ENCODE data around the gene CNGA3.
"Not testable (repeated sequence)": the region's sequence is repeated elsewhere in the genome, so short reads cannot be mapped to it uniquely, and the experiment has no call there.

The CNGA3 gene

DNA sequence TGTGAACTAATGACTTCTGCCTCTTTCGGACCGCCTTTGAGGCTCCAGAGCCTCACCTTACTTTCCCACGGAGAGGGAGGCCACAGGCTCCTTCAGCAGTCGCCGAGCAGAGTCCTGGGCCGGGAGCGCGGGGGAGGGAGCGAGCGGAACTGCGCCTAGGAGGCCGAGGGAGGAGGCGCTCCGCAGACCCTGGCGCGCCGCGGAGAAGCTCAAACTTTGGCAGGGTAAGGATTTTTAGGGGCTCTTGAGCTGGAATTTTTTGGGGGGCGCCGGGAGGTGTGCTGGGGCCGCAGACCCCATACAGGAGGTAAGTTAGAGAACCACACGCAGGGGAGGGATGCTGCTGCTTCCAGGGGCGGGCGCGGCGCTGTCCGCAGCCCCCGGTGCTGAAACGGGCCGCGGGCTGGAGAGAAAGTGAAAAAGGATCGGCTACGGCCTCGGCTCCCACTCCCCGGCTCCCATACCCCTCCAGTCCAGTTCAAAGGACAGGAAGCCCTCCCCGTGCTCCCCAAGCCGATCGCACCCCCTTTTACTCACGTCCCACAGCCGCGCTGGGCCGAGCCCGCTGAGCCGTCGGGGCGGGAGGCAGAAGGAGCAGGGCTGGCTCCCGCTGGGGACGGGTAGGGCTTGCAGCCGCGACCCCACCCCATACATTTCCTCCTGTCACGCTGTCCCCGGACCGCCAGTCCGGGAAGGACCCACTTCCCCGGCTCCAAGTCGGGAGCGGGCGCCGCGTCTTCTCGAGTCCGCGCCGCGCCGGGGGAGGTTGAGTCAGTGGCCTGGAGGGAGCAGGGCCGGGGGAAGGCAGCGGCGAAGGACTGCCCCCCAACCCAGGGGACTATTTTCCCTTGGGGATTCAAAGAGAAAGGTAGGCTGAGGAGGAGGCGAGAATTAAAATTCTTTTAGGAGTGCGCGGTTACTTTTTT lies at the start of gene CNGA3:
CNGA3 (plus strand) TSS at position 146 of the 926 bp plus-strand sequence. CDS start 23,520 bp downstream, outside the sequence.
- Mint-ChIP-seq H3K36me3 (no peaks in the 10 kb centered on the region), H3K4me1 (peaks cover 7% of the 10 kb centered on the region), H3K4me3 (peak within 1 kb of the TSS; percentile 31), H3K27ac (no peak within 1 kb of the TSS), H3K9me3 (no peaks in the 10 kb centered on the region)
- ATAC-seq, result no peak
- peak in 1 of 2 donors; percentile 52 for DNase-seq (ENCODE audit: low spot score in 2 of 2)

DNA sequence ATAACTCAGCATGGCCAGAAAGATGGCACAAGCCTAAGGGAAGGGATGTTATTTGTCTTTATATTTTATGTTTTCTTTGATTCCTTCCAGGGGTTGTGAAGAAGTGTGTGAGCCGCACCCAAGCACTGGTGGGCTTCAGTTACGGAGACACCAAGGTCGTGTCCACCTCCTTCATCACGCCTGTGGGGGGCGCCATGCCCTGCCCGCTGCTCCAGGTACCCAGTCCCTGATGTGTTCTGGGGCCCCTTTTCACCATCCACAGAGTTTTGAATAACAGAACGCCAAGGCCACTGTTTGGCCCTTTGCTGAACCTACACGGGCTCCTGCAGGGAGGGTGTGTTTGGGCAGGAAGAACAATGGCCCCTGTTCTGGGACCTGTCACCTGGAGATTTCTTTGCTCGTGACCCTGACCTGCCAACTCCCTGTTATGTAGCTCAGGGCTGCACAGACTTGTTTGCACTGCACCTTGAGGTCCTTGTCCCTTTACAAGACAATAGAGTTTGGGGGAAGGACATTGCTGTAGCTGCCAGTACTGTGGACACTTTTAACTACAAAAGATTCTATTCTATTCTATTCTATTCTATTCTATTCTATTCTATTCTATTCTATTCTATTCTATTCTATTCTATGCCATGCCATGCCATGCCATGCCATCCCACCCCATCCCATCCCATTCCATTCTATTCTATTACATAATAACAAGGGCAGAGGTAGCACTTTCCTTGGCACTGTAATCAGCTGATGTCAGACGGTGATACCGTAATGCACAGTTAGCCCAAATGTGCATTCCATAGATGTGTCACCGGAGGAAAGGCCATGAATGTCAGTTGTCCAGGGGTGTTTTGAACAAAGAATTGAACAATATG lies 48.2 kb upstream of the CNGA3 start:
- no peaks in the 10 kb centered on the region for H3K36me3 Mint-ChIP-seq
- H3K4me3 Mint-ChIP-seq, result no peak overlapping the region
- no peaks in the 10 kb centered on the region for H3K9me3 Mint-ChIP-seq
- no peak for ATAC-seq
- no peaks in the 10 kb centered on the region for H3K4me1 Mint-ChIP-seq
- DNase-seq (ENCODE audit: low spot score in 2 of 2), result no peak
- no peak overlapping the region for H3K27ac Mint-ChIP-seq

DNA sequence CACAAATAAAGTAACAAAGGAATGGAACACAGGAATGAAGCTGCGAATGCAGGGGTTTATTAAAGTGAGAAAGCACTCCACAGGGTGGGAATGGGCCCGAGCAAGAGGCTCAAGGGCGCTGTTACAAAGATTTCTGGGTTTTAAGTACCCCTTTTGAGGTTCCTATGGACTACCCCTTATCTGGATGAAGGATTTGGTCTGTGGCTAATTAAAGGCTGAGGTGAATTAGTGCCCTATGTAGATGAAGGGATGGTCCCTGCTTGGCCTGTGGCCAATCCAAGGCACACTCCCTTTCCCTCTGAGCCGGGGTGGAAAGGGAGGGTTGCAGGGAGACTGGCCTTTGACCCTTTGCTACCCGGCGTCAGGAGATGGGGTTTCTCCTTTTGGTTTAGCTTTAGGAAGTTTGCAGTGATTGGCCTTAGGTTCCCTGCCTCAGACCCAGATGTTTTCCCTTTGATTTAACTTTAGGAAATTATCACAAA lies 47.5 kb upstream of the CNGA3 start:
- Mint-ChIP-seq H3K4me3 (no peak overlapping the region), H3K9me3 (no peaks in the 10 kb centered on the region), H3K27ac (no peak overlapping the region), H3K4me1 (no peaks in the 10 kb centered on the region), H3K36me3 (no peaks in the 10 kb centered on the region)
- no peak for ATAC-seq
- no peak for DNase-seq (ENCODE audit: low spot score in 2 of 2)

DNA sequence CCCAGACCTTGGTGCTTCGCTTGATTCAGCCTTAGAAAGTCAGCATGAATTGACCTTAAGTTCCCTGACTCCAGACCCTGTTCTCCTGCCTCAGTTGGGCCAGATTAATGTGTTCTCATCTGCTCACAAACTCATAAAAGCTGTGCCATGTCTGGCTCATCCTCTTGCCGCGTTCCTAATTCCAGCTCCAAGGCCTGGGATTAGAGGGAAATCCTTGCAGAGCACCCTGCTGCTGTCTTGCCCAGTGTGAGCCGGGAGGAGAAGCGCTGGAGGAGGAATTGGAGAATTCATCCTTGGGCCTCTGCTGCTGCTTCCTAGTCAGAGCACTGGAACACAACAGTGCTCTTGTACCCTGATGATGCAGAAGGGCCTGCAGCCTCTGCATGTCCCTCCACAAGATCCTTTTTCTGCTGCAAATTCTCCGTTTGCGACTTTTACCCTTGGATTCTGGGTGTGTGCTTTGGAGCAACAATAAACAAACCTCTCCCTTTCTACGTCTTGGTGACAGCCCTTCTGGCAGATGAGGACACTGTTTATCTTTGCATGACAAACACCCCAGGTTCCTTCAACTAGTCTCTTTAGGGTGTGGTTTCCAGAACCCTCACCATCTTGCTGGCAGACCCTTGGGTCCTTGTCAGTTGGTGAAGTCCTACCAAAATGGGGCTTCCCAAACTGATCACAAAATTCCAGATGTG lies 46.9 kb upstream of the CNGA3 start:
- Mint-ChIP-seq H3K4me1 (no peaks in the 10 kb centered on the region), H3K4me3 (no peak overlapping the region), H3K36me3 (no peaks in the 10 kb centered on the region), H3K27ac (no peak overlapping the region), H3K9me3 (no peaks in the 10 kb centered on the region)
- ATAC-seq, result no peak
- no peak for DNase-seq (ENCODE audit: low spot score in 2 of 2)

DNA sequence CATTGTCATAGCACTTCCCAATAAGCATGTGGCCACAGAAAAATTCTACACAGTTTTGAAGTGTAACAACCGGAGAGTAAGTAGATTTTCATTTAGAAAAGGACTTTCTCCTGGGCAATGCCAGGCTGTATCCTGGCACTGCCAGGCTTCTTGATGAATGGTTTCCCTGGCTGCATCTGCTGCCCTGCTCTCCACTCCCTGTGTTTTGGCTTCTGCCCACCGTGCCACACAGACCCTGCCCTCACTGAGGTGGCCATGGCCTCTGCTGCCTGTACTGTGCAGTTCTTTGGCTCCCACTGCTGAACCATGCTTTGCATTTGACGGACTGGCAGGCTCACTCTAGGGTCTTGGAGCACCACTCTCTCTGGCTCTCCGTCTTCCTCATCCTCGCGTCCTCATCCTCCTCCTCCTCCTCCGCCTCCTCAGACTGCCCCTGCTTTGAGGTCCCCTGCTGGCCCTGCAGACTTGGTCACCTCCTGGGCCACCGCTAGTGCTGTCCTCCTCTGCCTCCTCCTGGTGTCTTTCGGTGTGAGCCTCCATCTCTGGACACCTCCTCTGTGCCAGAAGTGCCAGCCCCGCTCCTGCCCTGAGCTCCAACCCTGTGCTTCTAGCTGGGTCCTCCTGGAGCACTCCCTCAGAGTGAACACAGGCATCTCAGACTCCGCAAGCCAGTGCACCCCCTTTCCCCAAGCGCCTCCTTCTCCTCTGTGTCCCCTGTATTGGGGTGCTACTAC lies 45.9 kb upstream of the CNGA3 start:
- Mint-ChIP-seq H3K27ac (no peak overlapping the region), H3K9me3 (no peaks in the 10 kb centered on the region), H3K4me1 (no peaks in the 10 kb centered on the region), H3K4me3 (no peak overlapping the region), H3K36me3 (no peaks in the 10 kb centered on the region)
- DNase-seq (ENCODE audit: low spot score in 2 of 2), result no peak
- no peak for ATAC-seq

DNA sequence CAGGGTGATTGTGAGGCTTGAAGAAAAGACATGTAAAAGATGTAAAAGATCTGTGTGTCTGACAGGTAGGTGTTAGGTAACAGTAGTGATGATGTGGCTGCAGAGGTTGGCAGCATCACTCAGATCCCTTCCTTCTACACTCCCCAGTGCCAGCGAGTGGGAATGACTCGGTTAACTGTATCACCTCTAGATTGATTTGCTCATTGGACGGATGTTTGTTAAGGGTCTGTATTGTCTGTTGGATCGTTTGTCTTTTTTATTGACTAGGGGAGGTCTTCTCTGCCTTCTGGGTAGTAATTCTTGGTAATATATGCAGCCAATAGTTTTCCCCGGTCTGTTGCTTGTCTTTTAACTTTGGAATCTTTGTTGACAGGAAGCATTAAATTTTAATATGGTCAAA lies 44.8 kb upstream of the CNGA3 start:
- Mint-ChIP-seq H3K4me3 (no peak overlapping the region), H3K27ac (no peak overlapping the region), H3K9me3 (no peaks in the 10 kb centered on the region), H3K4me1 (no peaks in the 10 kb centered on the region), H3K36me3 (no peaks in the 10 kb centered on the region)
- no peak for DNase-seq (ENCODE audit: low spot score in 2 of 2)
- ATAC-seq, result no peak

DNA sequence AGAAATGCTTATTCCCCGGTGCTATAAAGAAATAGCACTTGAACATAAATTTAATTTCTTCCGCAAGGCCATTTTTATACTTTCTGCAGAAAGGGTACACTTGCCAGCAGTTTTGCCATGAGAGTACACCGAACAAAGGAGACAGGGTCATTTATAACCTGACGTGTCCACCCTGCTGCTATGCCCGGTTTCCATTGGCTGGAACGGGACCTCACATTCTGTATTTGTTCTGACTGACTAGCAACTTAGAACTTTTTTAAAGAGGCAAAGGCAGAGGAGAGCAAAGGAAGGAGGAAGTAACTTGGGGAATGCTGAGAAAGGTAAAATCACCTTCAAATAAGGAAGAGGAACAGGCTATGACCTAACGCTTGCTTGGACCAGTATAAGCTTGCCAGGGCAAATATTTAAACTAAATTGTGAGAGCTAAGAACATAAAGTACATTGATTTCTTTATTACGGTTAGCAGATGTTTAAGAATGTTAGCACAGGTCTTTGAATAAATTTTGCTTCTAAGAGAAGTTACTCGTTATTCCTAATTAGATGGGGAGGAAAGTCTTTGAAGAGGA lies 39.0 kb upstream of the CNGA3 start:
- H3K4me3 Mint-ChIP-seq; H3K9me3 Mint-ChIP-seq; ATAC-seq; H3K4me1 Mint-ChIP-seq; H3K27ac Mint-ChIP-seq; H3K36me3 Mint-ChIP-seq; DNase-seq (ENCODE audit: low spot score in 2 of 2): not testable (repeated sequence)

DNA sequence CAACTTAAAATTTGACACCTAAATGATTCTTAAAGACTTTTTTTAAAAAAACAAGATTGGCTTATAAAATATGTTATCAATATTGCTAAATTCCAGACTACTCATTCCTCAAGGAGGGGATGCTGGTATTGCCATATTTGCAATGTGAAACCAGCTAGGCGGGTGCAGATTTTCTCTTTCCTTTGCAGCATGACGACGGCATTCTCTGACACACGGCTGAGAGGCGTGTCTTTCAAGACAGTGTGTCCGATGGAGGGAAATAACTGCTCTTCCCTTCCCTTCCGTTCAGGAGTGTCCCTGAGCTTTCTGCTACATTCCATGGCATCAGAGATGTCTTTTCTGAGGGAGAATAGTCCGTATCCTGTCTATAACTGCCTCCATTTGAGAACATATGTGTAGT lies 38.2 kb upstream of the CNGA3 start:
- Mint-ChIP-seq H3K9me3 (no peaks in the 10 kb centered on the region), H3K27ac (no peak overlapping the region), H3K36me3 (no peaks in the 10 kb centered on the region), H3K4me3 (no peak overlapping the region), H3K4me1 (no peaks in the 10 kb centered on the region)
- ATAC-seq (no peak), DNase-seq (ENCODE audit: low spot score in 2 of 2) (no peak)

DNA sequence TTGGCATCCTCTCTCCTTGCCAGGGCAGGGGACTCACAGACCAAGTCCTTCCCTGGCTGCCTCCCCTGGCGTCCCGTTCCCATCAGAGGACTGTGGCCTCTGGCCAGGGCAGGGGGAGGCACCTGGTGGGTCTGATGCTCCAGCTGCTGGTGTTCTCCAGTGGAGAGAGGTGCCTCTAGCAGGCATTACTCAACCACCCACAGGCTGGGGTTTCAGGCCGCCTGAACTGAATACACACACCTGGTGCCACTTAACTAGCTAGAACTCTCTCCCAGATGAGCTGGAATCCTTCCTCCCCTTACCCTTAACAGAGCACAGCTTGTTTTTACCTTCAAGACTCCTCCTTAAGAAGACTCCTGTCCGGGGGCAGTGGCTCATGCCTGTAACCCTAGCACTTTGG lies 37.7 kb upstream of the CNGA3 start:
- Mint-ChIP-seq H3K27ac (no peak overlapping the region), H3K36me3 (no peaks in the 10 kb centered on the region), H3K4me3 (no peak overlapping the region), H3K9me3 (no peaks in the 10 kb centered on the region), H3K4me1 (no peaks in the 10 kb centered on the region)
- no peak for DNase-seq (ENCODE audit: low spot score in 2 of 2)
- peak; percentile 26 for ATAC-seq

DNA sequence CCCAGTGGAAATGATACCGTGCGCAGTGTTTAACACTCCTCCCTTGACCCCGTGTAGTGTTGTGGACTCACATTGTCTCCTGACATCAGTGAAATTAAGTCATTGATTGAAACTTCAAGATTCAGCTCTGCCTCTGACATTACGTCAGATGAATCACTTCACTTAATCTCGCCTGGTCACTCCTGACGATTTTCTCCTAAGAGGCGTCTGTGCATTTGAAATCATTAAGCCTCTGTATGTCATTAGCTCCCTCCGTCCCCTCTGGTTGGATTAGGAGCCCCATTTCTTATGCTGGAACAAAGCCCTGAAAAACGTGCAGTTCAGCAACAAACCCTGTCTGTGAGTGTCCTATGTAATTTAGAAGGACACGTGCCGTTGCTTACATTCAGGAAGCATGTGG lies 36.7 kb upstream of the CNGA3 start:
- Mint-ChIP-seq H3K9me3 (no peaks in the 10 kb centered on the region), H3K4me1 (no peaks in the 10 kb centered on the region), H3K27ac (no peak overlapping the region), H3K36me3 (no peaks in the 10 kb centered on the region), H3K4me3 (no peak overlapping the region)
- DNase-seq (ENCODE audit: low spot score in 2 of 2), result no peak
- ATAC-seq, result no peak

DNA sequence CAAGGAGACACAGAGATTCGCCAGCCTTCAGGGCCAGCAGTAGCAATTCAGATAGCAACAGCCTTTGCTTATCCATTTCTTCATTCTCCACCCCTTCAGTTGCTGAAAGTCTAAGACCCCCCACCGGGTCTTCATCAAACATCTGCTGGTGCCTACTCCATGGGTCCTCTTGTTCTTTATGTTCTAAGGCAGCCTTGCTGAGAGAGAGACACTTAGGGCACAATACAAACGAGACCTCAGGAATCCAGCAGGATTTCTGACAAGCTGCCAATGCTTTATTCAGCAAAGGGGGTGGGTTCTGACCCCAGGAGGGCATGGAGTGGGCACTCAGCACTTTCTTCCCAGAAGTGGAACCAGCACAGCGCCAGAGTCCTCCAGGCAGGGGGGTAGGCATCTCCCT lies 36.2 kb upstream of the CNGA3 start:
- no peak for DNase-seq (ENCODE audit: low spot score in 2 of 2)
- H3K4me3 Mint-ChIP-seq, result no peak overlapping the region
- H3K27ac Mint-ChIP-seq, result no peak overlapping the region
- no peak for ATAC-seq
- no peaks in the 10 kb centered on the region for H3K9me3 Mint-ChIP-seq
- no peaks in the 10 kb centered on the region for H3K4me1 Mint-ChIP-seq
- no peaks in the 10 kb centered on the region for H3K36me3 Mint-ChIP-seq

DNA sequence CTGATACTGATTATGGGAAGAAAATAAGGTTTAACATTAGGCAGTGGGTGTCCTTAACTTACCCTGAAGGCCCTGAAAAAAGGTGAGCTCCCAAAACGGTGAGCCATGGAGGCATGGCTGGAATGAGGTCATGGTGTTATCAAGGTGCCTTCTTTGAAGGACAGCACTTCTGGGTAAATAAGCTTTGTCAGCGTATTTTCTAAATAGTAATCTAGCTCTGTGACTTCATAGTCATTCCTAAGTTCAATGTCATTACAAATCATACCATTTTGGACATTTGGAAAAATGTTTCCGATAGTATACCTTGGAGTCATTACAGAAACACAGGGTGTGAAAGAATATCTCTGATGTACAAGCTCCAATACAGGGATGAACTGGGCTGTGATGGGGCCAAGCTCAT lies 35.2 kb upstream of the CNGA3 start:
- no peak for DNase-seq (ENCODE audit: low spot score in 2 of 2)
- H3K4me3 Mint-ChIP-seq, result no peak overlapping the region
- ATAC-seq, result no peak
- H3K36me3 Mint-ChIP-seq, result no peaks in the 10 kb centered on the region
- H3K27ac Mint-ChIP-seq, result no peak overlapping the region
- no peaks in the 10 kb centered on the region for H3K9me3 Mint-ChIP-seq
- H3K4me1 Mint-ChIP-seq, result no peaks in the 10 kb centered on the region

DNA sequence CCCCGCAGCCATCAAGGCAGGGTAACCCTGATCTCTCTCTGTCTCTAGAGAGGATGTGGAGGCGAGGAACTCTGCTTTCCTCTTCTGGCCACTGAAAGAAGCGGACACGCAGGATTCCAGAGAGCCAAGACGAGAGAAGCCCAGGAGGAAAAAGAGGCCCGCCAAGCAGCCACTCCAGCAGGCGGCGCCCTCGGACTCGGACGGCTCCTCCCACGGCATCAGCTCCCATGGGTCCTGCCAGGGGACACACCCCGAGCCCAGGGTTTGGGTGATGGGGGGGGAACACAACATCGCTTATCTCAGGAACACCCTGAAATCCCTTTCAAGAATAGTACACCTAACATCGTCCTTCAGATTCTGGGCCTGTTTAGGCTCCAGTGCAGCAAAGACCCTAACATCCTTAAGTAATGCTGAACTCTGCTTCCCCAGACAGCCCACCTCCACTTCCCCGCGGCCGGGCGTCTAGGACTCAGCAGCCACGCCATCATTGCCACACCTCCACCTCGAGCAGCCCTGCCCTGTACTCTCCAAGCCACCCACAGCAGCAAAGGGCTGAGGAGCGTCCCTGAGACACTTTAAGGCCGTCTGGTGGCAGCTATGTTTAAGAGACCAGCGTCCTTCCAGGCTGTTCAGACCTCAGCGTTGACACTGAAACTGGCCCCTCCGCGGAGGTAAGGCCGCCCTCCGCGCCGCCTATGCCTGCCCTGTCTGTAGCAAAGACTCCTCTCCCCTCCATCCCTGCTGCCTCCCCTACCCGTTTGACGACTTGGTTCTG lies 34.3 kb upstream of the CNGA3 start:
- Mint-ChIP-seq H3K27ac (no peak overlapping the region), H3K4me3 (no peak overlapping the region), H3K4me1 (no peaks in the 10 kb centered on the region)

More for the DNA sequence above, 34.3 kb upstream of the CNGA3 start:
- no peak for DNase-seq (ENCODE audit: low spot score in 2 of 2)
- ATAC-seq, result no peak
- no peaks in the 10 kb centered on the region for H3K9me3 Mint-ChIP-seq
- no peaks in the 10 kb centered on the region for H3K36me3 Mint-ChIP-seq
